ENCODE measurements around the gene UBE2E2.

UBE2E2 gene

DNA sequence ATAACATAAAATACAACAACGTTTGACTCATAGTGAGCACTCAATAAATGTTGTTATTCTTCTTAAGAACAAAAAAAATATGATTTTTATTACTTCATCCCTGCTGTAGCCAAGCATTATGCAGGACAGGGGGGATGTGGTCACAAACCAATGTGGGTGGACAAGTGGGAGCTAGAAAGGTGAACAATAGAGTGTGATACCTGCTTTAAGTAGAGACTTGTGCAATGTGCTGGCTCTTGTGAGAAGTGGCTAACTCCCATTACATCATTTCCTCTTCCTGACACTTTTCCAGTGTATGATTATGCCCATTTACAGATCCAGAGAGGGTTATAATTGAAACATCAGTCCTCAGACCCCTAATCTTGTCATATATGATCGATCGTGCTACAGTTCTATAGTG lies 193.6 kb downstream of the UBE2E2 start:
- no peak overlapping the region for H3K4me3 ChIP-seq (ENCODE audit: low read depth, low read length)
- DNase-seq (ENCODE audit: low read depth), result no peak
- TF ChIP-seq, protein P1, sequence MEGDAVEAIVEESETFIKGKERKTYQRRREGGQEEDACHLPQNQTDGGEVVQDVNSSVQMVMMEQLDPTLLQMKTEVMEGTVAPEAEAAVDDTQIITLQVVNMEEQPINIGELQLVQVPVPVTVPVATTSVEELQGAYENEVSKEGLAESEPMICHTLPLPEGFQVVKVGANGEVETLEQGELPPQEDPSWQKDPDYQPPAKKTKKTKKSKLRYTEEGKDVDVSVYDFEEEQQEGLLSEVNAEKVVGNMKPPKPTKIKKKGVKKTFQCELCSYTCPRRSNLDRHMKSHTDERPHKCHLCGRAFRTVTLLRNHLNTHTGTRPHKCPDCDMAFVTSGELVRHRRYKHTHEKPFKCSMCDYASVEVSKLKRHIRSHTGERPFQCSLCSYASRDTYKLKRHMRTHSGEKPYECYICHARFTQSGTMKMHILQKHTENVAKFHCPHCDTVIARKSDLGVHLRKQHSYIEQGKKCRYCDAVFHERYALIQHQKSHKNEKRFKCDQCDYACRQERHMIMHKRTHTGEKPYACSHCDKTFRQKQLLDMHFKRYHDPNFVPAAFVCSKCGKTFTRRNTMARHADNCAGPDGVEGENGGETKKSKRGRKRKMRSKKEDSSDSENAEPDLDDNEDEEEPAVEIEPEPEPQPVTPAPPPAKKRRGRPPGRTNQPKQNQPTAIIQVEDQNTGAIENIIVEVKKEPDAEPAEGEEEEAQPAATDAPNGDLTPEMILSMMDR (IDR thresholded peaks at IDR 0.05; ENCODE audit: insufficient read depth, low read depth, low read length, missing control alignments), result no peak

DNA sequence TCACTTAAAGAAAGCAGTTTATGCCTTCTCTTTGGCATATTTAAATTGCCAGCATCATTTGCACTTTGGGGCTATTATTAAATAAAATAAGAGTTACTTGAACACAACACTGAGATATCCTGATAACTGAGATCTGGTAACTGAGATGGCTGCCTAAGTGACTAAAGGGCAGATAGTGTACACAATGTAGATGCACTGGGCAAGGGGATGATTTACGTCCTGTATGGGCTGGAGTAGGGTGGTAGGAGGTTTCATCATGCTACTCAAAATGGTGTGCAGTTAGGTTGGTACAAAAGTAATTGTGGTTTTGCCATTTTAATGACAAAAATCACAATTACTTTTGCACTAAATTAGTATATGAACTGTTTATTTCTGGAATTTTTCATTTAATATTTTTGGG lies 196.1 kb downstream of the UBE2E2 start:
- TF ChIP-seq, protein P1 (IDR thresholded peaks at IDR 0.05; ENCODE audit: insufficient read depth, low read depth, low read length, missing control alignments), result no peak
- no peak for DNase-seq (ENCODE audit: low read depth)
- no peak overlapping the region for H3K4me3 ChIP-seq (ENCODE audit: low read depth, low read length)

DNA sequence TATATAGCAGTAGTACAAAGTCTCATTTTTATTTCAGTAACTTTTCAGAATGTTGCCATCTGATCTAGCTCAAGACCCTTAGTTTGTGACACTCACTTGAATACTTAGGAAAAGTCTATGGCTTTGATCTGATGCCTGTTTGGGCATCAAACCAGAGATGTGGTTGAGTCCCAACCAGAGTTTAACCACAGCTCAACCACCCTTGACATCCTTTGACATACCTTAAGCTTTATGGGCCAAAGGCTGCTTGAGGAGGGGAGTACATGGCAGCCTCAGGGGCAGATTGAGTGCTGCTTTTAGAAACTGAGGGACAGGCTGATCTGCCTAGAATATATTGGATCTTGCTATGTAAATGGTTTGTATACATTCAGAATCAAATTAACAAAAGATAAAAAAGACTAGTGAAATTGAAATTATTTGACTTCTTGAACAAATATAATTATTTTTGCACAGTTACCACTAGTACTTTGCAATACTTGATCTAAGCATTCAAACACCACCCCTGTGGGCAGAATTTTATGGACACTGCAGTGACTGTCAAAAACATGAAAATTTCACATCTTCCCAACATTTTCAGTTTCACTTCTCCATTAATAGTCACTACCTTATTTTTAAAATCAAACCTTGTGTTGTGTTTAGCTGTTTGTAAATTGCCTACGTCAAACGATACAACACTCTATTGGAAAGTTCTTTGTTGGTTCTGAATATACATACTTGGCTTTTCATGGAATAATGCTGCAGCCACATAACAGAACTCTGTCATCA lies 199.8 kb downstream of the UBE2E2 start:
- TF ChIP-seq, protein P1 (IDR thresholded peaks at IDR 0.05; ENCODE audit: insufficient read depth, low read depth, low read length, missing control alignments), result no peak

DNA sequence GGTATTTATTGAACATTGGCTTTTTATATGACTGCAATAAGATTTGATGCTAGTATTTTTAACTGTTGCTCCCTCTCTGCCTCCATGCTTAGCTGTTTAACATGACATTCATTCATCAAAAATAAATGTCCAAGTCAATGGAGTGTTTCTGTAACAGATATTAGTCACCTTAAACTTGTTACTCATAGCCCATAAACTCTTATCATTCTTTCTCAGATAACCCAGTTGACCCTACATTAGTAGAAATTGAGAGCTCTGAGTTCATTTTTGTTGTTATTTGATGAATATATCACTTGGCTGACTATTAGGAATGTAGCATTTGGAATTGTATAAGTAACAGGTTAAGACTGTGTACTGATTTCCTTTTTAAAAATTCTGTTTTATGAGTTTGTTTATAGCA lies 201.1 kb downstream of the UBE2E2 start:
- TF ChIP-seq, protein P1 (IDR thresholded peaks at IDR 0.05; ENCODE audit: insufficient read depth, low read depth, low read length, missing control alignments), result no peak
- DNase-seq (ENCODE audit: low read depth), result no peak
- H3K4me3 ChIP-seq (ENCODE audit: low read depth, low read length), result no peak overlapping the region

More for the DNA sequence above, 199.8 kb downstream of the UBE2E2 start:
- peak; percentile 37 for DNase-seq (ENCODE audit: low read depth)
- no peak overlapping the region for H3K4me3 ChIP-seq (ENCODE audit: low read depth, low read length)

DNA sequence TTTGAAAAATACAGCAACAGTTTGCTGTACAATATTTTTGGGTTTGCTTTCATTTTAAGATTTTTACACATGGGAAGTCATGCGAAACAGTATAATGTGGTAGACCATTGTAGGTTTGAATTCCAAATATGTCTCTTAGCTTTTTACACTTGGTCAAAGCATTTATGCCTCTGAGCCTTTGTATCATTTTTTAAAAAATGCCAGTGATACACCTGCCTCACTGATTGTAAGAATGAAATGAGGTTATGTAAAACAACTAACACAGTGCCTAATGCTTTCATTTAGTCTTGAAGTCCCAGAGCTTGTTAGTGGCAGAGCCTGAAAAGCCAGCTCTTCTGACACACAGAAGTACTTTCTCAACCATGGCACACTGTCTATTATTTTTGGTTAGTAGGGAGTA lies 202.0 kb downstream of the UBE2E2 start:
- TF ChIP-seq, protein P1 (IDR thresholded peaks at IDR 0.05; ENCODE audit: insufficient read depth, low read depth, low read length, missing control alignments), result no peak
- no peak overlapping the region for H3K4me3 ChIP-seq (ENCODE audit: low read depth, low read length)
- peak; percentile 31 for DNase-seq (ENCODE audit: low read depth)

DNA sequence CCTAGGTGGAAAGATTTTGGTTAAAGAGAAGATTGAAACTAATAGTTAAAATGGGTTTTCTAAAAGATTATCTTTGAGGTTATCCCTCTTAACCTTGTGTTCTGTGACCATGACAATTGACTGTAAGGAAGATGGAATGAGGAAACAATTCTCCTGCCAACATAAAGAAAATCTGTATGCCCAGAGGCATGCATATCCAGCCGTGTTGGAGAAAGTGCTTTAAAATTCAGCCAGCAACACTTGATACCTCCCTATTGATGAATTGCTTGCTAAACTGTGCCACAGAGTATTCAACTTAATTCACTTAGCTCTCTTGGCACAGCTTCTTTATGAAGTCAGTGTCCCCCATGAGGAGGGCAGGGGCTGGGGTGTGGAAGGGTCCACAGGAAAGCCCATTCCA lies 203.5 kb downstream of the UBE2E2 start:
- no peak for DNase-seq (ENCODE audit: low read depth)
- H3K4me3 ChIP-seq (ENCODE audit: low read depth, low read length), result no peak overlapping the region
- TF ChIP-seq, protein P1 (IDR thresholded peaks at IDR 0.05; ENCODE audit: insufficient read depth, low read depth, low read length, missing control alignments), result no peak

DNA sequence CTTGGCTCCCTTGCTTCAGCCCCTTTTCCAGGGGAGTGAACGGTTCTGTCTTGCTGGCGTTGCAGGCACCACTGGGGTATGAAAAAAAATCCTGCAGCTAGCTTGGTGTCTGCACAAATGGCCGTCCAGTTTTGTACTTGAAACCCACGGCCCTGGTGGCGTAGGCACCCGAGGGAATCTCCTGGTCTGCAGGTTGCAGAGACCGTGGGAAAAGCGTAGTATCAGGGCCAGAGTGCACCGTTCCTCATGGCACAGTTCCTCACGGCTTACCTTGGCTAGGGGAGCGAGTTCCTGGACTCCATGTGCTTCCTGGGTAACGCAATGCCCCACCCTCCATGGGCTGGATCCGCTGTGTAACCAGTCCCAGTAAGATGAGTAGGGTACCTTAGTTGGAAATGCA lies 214.9 kb downstream of the UBE2E2 start:
- no peak for DNase-seq (ENCODE audit: low read depth)
- TF ChIP-seq, protein P1 (IDR thresholded peaks at IDR 0.05; ENCODE audit: insufficient read depth, low read depth, low read length, missing control alignments), result no peak
- H3K4me3 ChIP-seq (ENCODE audit: low read depth, low read length), result no peak overlapping the region
